ENCODE results near the gene APOC1. TPM values are rescaled to one million over a fixed set of nuclear protein-coding genes. Genes with fewer than 3 reads are reported as not detected.
"Not testable (repeated sequence)": the region's sequence is repeated elsewhere in the genome, so short reads cannot be mapped to it uniquely, and the experiment has no call there.

Gene APOC1
- total RNA-seq, 1 donor from 2014 or later = 16.1 TPM

DNA sequence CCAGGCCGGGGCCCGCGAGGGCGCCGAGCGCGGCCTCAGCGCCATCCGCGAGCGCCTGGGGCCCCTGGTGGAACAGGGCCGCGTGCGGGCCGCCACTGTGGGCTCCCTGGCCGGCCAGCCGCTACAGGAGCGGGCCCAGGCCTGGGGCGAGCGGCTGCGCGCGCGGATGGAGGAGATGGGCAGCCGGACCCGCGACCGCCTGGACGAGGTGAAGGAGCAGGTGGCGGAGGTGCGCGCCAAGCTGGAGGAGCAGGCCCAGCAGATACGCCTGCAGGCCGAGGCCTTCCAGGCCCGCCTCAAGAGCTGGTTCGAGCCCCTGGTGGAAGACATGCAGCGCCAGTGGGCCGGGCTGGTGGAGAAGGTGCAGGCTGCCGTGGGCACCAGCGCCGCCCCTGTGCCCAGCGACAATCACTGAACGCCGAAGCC is 5.6 kb upstream of the APOC1 start:
- no peak overlapping the region for H3K9ac ChIP-seq
- H2AFZ ChIP-seq (replicated peaks) = no peak overlapping the region
- no peak for DNase-seq (ENCODE audit: low spot score)
- TF ChIP-seq EZH2 (IDR thresholded peaks at IDR 0.05) = no peak
- H3F3A ChIP-seq (ENCODE audit: low read depth) = peaks cover 42% of the 10 kb centered on the region
- no peaks in the 10 kb centered on the region for H3K9me3 Mint-ChIP-seq
- H3K27ac Mint-ChIP-seq = no peak overlapping the region
- peaks cover 12% of the 10 kb centered on the region for H3K4me1 ChIP-seq
- no peaks in the 10 kb centered on the region for H3K36me3 ChIP-seq
- no peak overlapping the region for H3K27ac ChIP-seq
- peaks cover 13% of the 10 kb centered on the region for H3K27me3 Mint-ChIP-seq (ENCODE audit: insufficient read depth, low read depth)
- peaks cover 9% of the 10 kb centered on the region for H3K79me2 ChIP-seq (ENCODE audit: low read depth)
- peaks cover 12% of the 10 kb centered on the region for H4K20me1 ChIP-seq (ENCODE audit: low read depth)
- peaks cover 2% of the 10 kb centered on the region for H3K36me3 Mint-ChIP-seq
- H3K4me3 ChIP-seq = no peak overlapping the region
- no peaks in the 10 kb centered on the region for H3K27me3 ChIP-seq
- H3K4me2 ChIP-seq = no peak overlapping the region
- H3K4me1 Mint-ChIP-seq = peaks cover 35% of the 10 kb centered on the region
- no peaks in the 10 kb centered on the region for H3K9me3 ChIP-seq (ENCODE audit: low read depth)
- H3K4me3 Mint-ChIP-seq = no peak overlapping the region

DNA sequence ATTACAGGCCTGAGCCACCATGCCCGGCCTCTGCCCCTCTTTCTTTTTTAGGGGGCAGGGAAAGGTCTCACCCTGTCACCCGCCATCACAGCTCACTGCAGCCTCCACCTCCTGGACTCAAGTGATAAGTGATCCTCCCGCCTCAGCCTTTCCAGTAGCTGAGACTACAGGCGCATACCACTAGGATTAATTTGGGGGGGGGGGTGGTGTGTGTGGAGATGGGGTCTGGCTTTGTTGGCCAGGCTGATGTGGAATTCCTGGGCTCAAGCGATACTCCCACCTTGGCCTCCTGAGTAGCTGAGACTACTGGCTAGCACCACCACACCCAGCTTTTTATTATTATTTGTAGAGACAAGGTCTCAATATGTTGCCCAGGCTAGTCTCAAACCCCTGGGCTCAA is 4.6 kb upstream of the APOC1 start:
- H3K9me3 ChIP-seq (ENCODE audit: low read depth) = no peaks in the 10 kb centered on the region
- H3K36me3 Mint-ChIP-seq = peaks cover 2% of the 10 kb centered on the region
- H3K9me3 Mint-ChIP-seq = no peaks in the 10 kb centered on the region
- no peak overlapping the region for H3K9ac ChIP-seq
- no peak overlapping the region for H3K4me3 Mint-ChIP-seq
- H3K4me3 ChIP-seq = no peak overlapping the region
- no peaks in the 10 kb centered on the region for H3K27me3 ChIP-seq
- H3F3A ChIP-seq (ENCODE audit: low read depth) = peaks cover 37% of the 10 kb centered on the region
- peaks cover 12% of the 10 kb centered on the region for H4K20me1 ChIP-seq (ENCODE audit: low read depth)
- peaks cover 39% of the 10 kb centered on the region for H3K4me1 Mint-ChIP-seq
- no peaks in the 10 kb centered on the region for H3K36me3 ChIP-seq
- H3K27ac ChIP-seq = no peak overlapping the region
- TF ChIP-seq, protein P1, sequence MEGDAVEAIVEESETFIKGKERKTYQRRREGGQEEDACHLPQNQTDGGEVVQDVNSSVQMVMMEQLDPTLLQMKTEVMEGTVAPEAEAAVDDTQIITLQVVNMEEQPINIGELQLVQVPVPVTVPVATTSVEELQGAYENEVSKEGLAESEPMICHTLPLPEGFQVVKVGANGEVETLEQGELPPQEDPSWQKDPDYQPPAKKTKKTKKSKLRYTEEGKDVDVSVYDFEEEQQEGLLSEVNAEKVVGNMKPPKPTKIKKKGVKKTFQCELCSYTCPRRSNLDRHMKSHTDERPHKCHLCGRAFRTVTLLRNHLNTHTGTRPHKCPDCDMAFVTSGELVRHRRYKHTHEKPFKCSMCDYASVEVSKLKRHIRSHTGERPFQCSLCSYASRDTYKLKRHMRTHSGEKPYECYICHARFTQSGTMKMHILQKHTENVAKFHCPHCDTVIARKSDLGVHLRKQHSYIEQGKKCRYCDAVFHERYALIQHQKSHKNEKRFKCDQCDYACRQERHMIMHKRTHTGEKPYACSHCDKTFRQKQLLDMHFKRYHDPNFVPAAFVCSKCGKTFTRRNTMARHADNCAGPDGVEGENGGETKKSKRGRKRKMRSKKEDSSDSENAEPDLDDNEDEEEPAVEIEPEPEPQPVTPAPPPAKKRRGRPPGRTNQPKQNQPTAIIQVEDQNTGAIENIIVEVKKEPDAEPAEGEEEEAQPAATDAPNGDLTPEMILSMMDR (IDR thresholded peaks at IDR 0.05) = no peak
- TF ChIP-seq EZH2phosphoT487 (IDR thresholded peaks at IDR 0.05) (no peak), EZH2 (IDR thresholded peaks at IDR 0.05) (no peak)
- peaks cover 11% of the 10 kb centered on the region for H3K27me3 Mint-ChIP-seq (ENCODE audit: insufficient read depth, low read depth)
- H2AFZ ChIP-seq (replicated peaks) = no peak overlapping the region
- no peak overlapping the region for H3K27ac Mint-ChIP-seq
- peaks cover 15% of the 10 kb centered on the region for H3K4me1 ChIP-seq
- peaks cover 9% of the 10 kb centered on the region for H3K79me2 ChIP-seq (ENCODE audit: low read depth)
- DNase-seq (ENCODE audit: low spot score) = no peak
- H3K4me2 ChIP-seq = no peak overlapping the region

DNA sequence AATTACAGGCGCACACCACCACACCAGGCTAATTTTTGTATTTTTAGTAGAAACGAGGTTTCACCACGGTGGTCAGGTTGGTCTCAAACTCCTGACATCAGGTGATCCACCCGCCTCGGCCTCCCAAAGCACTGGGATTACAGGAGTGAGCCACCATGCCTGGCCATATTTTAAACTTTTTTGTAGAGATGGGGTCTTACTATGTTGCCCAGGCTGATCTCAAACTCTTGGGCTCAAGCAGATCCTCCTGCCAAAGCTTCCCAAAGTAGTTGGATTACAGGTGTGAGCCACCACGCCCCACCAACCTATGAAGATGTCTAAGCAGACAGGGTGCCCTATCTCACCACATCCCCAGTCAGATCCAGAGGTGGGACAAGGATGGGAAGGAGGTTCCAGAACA is 2.5 kb upstream of the APOC1 start:
- H3F3A ChIP-seq (ENCODE audit: low read depth) = peaks cover 17% of the 10 kb centered on the region
- not testable (repeated sequence) for H4K20me1 ChIP-seq (ENCODE audit: low read depth); H2AFZ ChIP-seq (replicated peaks); H3K4me3 ChIP-seq; H3K27ac Mint-ChIP-seq; H3K9ac ChIP-seq; H3K27me3 Mint-ChIP-seq (ENCODE audit: insufficient read depth, low read depth); H3K9me3 Mint-ChIP-seq; H3K4me1 ChIP-seq; H3K27ac ChIP-seq; DNase-seq (ENCODE audit: low spot score); H3K36me3 ChIP-seq; H3K79me2 ChIP-seq (ENCODE audit: low read depth); H3K9me3 ChIP-seq (ENCODE audit: low read depth); H3K4me3 Mint-ChIP-seq; H3K36me3 Mint-ChIP-seq; H3K27me3 ChIP-seq; H3K4me2 ChIP-seq
- H3K4me1 Mint-ChIP-seq = peaks cover 30% of the 10 kb centered on the region

DNA sequence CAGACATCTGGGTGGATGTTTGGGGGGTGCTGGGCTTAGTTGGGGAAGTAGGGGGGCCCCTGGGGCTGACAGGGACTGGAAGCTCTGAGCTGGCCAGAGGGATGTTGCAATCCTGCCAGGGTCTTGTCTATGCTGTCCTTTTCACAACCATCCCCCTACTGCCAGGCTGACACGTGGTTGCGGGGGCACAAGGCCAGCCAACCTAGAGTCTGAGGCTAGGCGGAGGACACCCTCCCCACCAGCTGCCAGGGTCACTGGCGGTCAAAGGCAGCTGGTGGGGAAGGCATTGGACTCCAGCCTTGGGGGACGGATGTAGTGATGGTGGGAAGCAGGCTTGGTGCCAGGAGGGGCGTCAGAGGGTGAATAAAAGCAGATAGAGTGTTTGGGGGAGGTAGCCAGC is 1.6 kb upstream of the APOC1 start:
- peaks cover 2% of the 10 kb centered on the region for H4K20me1 ChIP-seq (ENCODE audit: low read depth)
- peaks cover 9% of the 10 kb centered on the region for H3K4me1 ChIP-seq
- no peaks in the 10 kb centered on the region for H3K9me3 ChIP-seq (ENCODE audit: low read depth)
- H2AFZ ChIP-seq (replicated peaks) = no peak overlapping the region
- H3K27ac Mint-ChIP-seq = no peak overlapping the region
- no peaks in the 10 kb centered on the region for H3K27me3 ChIP-seq
- H3K9me3 Mint-ChIP-seq = no peaks in the 10 kb centered on the region
- peak overlapping the region; percentile 46 for H3K4me3 Mint-ChIP-seq
- no peaks in the 10 kb centered on the region for H3K36me3 ChIP-seq
- H3K4me1 Mint-ChIP-seq = peaks cover 27% of the 10 kb centered on the region
- peaks cover 2% of the 10 kb centered on the region for H3K36me3 Mint-ChIP-seq
- TF ChIP-seq, protein P1 (IDR thresholded peaks at IDR 0.05) = no peak
- TF ChIP-seq EZH2 (IDR thresholded peaks at IDR 0.05) (no peak), EZH2phosphoT487 (IDR thresholded peaks at IDR 0.05) (no peak)
- H3K27me3 Mint-ChIP-seq (ENCODE audit: insufficient read depth, low read depth) = peaks cover 3% of the 10 kb centered on the region
- H3K79me2 ChIP-seq (ENCODE audit: low read depth) = no peaks in the 10 kb centered on the region
- no peak overlapping the region for H3K9ac ChIP-seq
- H3K4me2 ChIP-seq = no peak overlapping the region
- H3K27ac ChIP-seq = no peak overlapping the region
- DNase-seq (ENCODE audit: low spot score) = no peak
- peaks cover 14% of the 10 kb centered on the region for H3F3A ChIP-seq (ENCODE audit: low read depth)
- no peak overlapping the region for H3K4me3 ChIP-seq

DNA sequence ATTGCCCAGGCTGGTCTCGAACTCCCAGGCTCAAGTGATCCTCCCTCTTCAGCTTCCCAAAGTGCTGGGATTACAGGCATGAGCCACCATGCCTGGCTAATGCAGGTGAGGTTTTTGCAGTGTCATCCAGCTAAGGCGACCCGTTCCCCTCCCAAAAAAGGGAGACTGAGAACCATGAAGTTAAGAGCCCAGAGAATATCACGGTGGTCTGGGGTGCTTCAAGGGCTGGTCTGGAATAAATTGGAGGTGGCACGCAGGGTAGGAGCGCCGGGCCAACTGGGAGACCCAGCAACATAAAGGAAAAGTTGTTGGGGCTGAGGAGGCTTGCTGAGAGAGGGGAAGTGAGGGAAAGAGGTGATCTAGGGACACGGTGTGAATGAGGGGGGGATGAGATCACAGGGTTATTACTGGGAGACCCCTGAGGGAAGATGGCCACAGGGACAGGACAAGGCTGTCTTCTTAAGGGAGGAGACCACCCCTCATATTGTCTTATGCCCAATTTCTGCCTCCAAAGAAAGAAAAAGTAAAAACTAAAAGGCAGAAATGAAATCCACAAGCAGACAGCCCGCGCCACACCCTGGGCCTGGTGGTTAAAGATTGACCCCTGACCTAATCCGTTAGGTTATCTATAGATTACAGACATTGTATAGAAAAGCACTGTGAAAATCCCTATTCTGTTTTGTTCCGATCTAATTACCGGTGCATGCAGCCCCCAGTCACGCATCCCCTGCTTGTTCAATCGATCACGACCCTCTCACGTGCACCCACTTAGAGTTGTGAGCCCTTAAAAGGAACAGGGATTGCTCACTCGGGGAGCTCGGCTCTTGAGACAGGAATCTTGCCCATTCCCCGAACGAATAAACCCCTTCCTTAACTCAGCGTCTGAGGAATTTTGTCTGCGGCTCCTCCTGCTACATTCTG is 636 bp upstream of the APOC1 start:
- not testable (repeated sequence) for H3K27ac ChIP-seq; H4K20me1 ChIP-seq (ENCODE audit: low read depth); H3K79me2 ChIP-seq (ENCODE audit: low read depth); H2AFZ ChIP-seq (replicated peaks); H3K4me1 ChIP-seq; H3K27me3 ChIP-seq; H3K36me3 ChIP-seq; H3K36me3 Mint-ChIP-seq; H3K27me3 Mint-ChIP-seq (ENCODE audit: insufficient read depth, low read depth); H3K9ac ChIP-seq; H3K9me3 Mint-ChIP-seq; H3K9me3 ChIP-seq (ENCODE audit: low read depth)
- DNase-seq (ENCODE audit: low spot score) = peak; percentile 14
- Mint-ChIP-seq H3K4me1 (peaks cover 27% of the 10 kb centered on the region), H3K4me3 (peak overlapping the region; percentile 93), H3K27ac (peak overlapping the region; percentile 7)
- H3F3A ChIP-seq (ENCODE audit: low read depth) = peaks cover 14% of the 10 kb centered on the region
- H3K4me2 ChIP-seq = peak overlapping the region; percentile 78
- H3K4me3 ChIP-seq = peak overlapping the region; percentile 64
